IMR-90 (cell line): ENCODE results near the gene GPR183. TPM values are rescaled to one million over a fixed set of nuclear protein-coding genes. Genes with fewer than 3 reads are reported as not detected.

Experiments
- ATAC-seq: fragments of 200-7000 bp; cut with Tn5 transposase; 2 replicates; pipeline ENCODE4 v1.9.1; 2020; ENCODE audit warnings: low read depth, mild to moderate bottlenecking, moderate library complexity
- BruUV-seq: library from RNA; stranded (reverse); fragments of 400-500 nt; replicated peaks from 2 replicates; lab custom pipeline; 2021; lab: Mats Ljungman, UMichigan
- CTCF ChIA-PET: fragments of 300-600 bp; formaldehyde crosslinking; extraction: SDS; loops from one replicate; lab custom pipeline; 2021; ENCODE audit warnings: antibody characterized with exemption; lab: Yijun Ruan, JAX
- POLR2A ChIA-PET: fragments of 300-600 bp; sonication (Branson Sonifier 250); formaldehyde crosslinking; loops from one replicate; lab custom pipeline; 2022; ENCODE audit warnings: antibody characterized with exemption; ENCODE audit not compliant: unreplicated experiment; lab: Charles Lee
- DNase-seq: peaks from one replicate; pipeline ENCODE4 v3.0.0; 2013
- H2AFZ ChIP-seq: replicated peaks from 2 replicates; pipeline ENCODE3; 2013; ENCODE audit warnings: low read length, mild to moderate bottlenecking; ENCODE audit not compliant: poor library complexity
- H2AK5ac ChIP-seq: 2 replicates; pipeline ENCODE4 v1.6.1; 2013; ENCODE audit warnings: low read depth, low read length, inconsistent platforms
- H2AK9ac ChIP-seq: replicated peaks from 2 replicates; pipeline ENCODE3; 2013; ENCODE audit warnings: mild to moderate bottlenecking, low read depth, low read length, moderate library complexity; ENCODE audit not compliant: poor library complexity
- H2BK120ac ChIP-seq: 2 replicates; pipeline ENCODE4 v1.6.1; 2013; ENCODE audit warnings: low read depth, low read length, inconsistent platforms
- H2BK15ac ChIP-seq: 3 replicates; pipeline ENCODE4 v1.6.1; 2013; ENCODE audit warnings: low read depth, low read length, inconsistent platforms
- H2BK20ac ChIP-seq: 2 replicates; pipeline ENCODE4 v1.6.1; 2013; ENCODE audit warnings: low read depth, mild to moderate bottlenecking, inconsistent platforms, low read length, moderate library complexity
- H2BK5ac ChIP-seq: 2 replicates; pipeline ENCODE4 v1.6.1; 2013; ENCODE audit warnings: mild to moderate bottlenecking, low read depth, low read length, inconsistent platforms; ENCODE audit not compliant: poor library complexity, severe bottlenecking
- H3K14ac ChIP-seq: replicated peaks from 2 replicates; pipeline ENCODE4 v1.6.1; 2013; ENCODE audit warnings: low read depth, low read length, inconsistent platforms
- H3K18ac ChIP-seq: 2 replicates; pipeline ENCODE4 v1.6.1; 2013; ENCODE audit warnings: low read depth, low read length, control low read depth
- H3K23ac ChIP-seq: 2 replicates; pipeline ENCODE4 v1.6.1; 2013; ENCODE audit warnings: low read depth, low read length, inconsistent platforms
- H3K27ac ChIP-seq: 2 replicates; pipeline ENCODE4 v1.5.1; 2013; ENCODE audit warnings: mild to moderate bottlenecking, control low read depth, low read length; ENCODE audit not compliant: insufficient read depth
- H3K27me3 ChIP-seq: 2 replicates; pipeline ENCODE4 v1.6.1; 2013; ENCODE audit warnings: low read length; ENCODE audit not compliant: control insufficient read depth, insufficient read depth
- H3K36me3 ChIP-seq: 2 replicates; pipeline ENCODE4 v1.6.1; 2013; ENCODE audit warnings: low read length, mixed read lengths; ENCODE audit not compliant: control insufficient read depth, insufficient read depth
- H3K4ac ChIP-seq: 2 replicates; pipeline ENCODE4 v1.6.1; 2013; ENCODE audit warnings: low read depth, low read length, inconsistent platforms
- H3K4me1 ChIP-seq: 2 replicates; pipeline ENCODE4 v1.6.1; 2013; ENCODE audit warnings: low read length, mixed read lengths; ENCODE audit not compliant: control insufficient read depth, insufficient read depth
- H3K4me2 ChIP-seq: 2 replicates; pipeline ENCODE4 v1.6.1; 2013; ENCODE audit warnings: low read depth, mild to moderate bottlenecking, control low read depth, low read length, moderate library complexity
- H3K4me3 ChIP-seq: 2 replicates; pipeline ENCODE4 v1.5.1; 2013; ENCODE audit warnings: low read depth, mild to moderate bottlenecking, control low read depth, low read length, moderate library complexity; ENCODE audit not compliant: insufficient read depth
- H3K56ac ChIP-seq: 2 replicates; pipeline ENCODE4 v1.6.1; 2013; ENCODE audit warnings: low read length, inconsistent platforms; ENCODE audit not compliant: insufficient read depth; ENCODE audit errors: extremely low read depth
- H3K79me1 ChIP-seq, 2 experiments: 2 replicates each; pipeline ENCODE4 v1.6.1; 2013; ENCODE audit warnings: low read length in 2 of 2, inconsistent platforms in 1 of 2, low read depth in 1 of 2
- H3K9ac ChIP-seq: 2 replicates; pipeline ENCODE4 v1.6.1; 2013; ENCODE audit warnings: low read depth, low read length, control low read depth
- H3K9me1 ChIP-seq: 2 replicates; pipeline ENCODE4 v1.6.1; 2013; ENCODE audit warnings: low read length, inconsistent platforms; ENCODE audit not compliant: insufficient read depth
- H3K9me3 ChIP-seq: 2 replicates; pipeline ENCODE4 v1.6.1; 2013; ENCODE audit warnings: low read length; ENCODE audit not compliant: control insufficient read depth, insufficient read depth
- H4K20me1 ChIP-seq: 2 replicates; pipeline ENCODE4 v1.6.1; 2013; ENCODE audit warnings: low read length, inconsistent platforms; ENCODE audit not compliant: insufficient read depth
- H4K5ac ChIP-seq: 2 replicates; pipeline ENCODE4 v1.6.1; 2013; ENCODE audit warnings: mild to moderate bottlenecking, low read depth, low read length, control low read depth
- H4K8ac ChIP-seq, 2 experiments: 2 replicates each; pipeline ENCODE4 v1.6.1; 2013; ENCODE audit warnings: low read depth in 2 of 2, low read length in 2 of 2, control low read depth in 1 of 2, inconsistent platforms in 1 of 2
- H4K91ac ChIP-seq: 2 replicates; pipeline ENCODE4 v1.6.1; 2013; ENCODE audit warnings: low read depth, low read length, inconsistent platforms; ENCODE audit not compliant: insufficient read depth
- BHLHE40 ChIP-seq: fragments of 150-350 bp; IDR thresholded peaks from 2 replicates; pipeline ENCODE4 v1.6.1; 2016; ENCODE audit warnings: mild to moderate bottlenecking, low read depth, low read length
- MAFK ChIP-seq: IDR thresholded peaks from 2 replicates; pipeline ENCODE4 v1.6.1; 2012; ENCODE audit warnings: low read depth, low read length, improper control_type of control experiment
- MAZ ChIP-seq: IDR thresholded peaks from 2 replicates; pipeline ENCODE4 v1.6.1; 2012; ENCODE audit warnings: low read depth, mild to moderate bottlenecking, low read length, improper control_type of control experiment, moderate library complexity, borderline replicate concordance
- POLR2A ChIP-seq: IDR thresholded peaks from 2 replicates; pipeline ENCODE4 v1.6.1; 2012; ENCODE audit warnings: mild to moderate bottlenecking, low read depth, low read length
- RAD21 ChIP-seq: IDR thresholded peaks from 2 replicates; pipeline ENCODE4 v1.6.1; 2012; ENCODE audit warnings: low read length, improper control_type of control experiment
- RFX5 ChIP-seq: IDR thresholded peaks from 2 replicates; pipeline ENCODE4 v1.8.0; 2012; ENCODE audit warnings: low read depth, mild to moderate bottlenecking, low read length, moderate library complexity
- SMC3 ChIP-seq: fragments of 150-350 bp; IDR thresholded peaks from 2 replicates; pipeline ENCODE4 v1.6.1; 2016; ENCODE audit warnings: low read depth, mild to moderate bottlenecking, antibody characterized with exemption, low read length, moderate library complexity
- WGBS, 2 experiments: methylation state at CpG; one replicate each; pipeline versions ENCODE4 v1.1.5 to v1.1.7; 2013; ENCODE audit warnings: missing lambda C conversion rate in 2 of 2; ENCODE audit not compliant: insufficient read length in 1 of 2; ENCODE audit errors: extremely low coverage in 2 of 2; 5-methylcytosine and 5-hydroxymethylcytosine counted together
- dilution Hi-C: fragments of 300-500 bp; cut with HindIII; formaldehyde crosslinking; loops from one replicate; pipeline ENCODE4 v1.14.3; 2018; ENCODE audit warnings: low sequenced_read_pairs; ENCODE audit not compliant: unreplicated experiment
- in situ Hi-C: fragments of 300-500 bp; cut with MboI; formaldehyde crosslinking; loops from 3 replicates; pipeline ENCODE4 v1.14.3; 2019; ENCODE audit warnings: low sequenced_read_pairs, inconsistent platforms, mixed read lengths
- intact Hi-C: fragments of 100-400 bp; cut with micrococcal nuclease; formaldehyde crosslinking; loops from 2 replicates; pipeline ENCODE4 v1.10.0; 2022
- polyA plus RNA-seq, 3 experiments: library from polyadenylated mRNA; depleted of rRNA; stranded (reverse); fragments of >200 nt; gene quantifications; 2 replicates each; pipeline ENCODE4 v1.2.3, GENCODE V29; 2012; ENCODE audit warnings: low replicate concordance in 1 of 3
- total RNA-seq: library from RNA; depleted of rRNA; stranded (reverse); fragments of >200 nt; gene quantifications from 2 replicates; pipeline ENCODE4 v1.2.3, GENCODE V29; 2012
- TF ChIP-seq, protein P1 (sequence below): conservative IDR thresholded peaks from 2 replicates; pipeline ENCODE4 v1.5.1; 2012; ENCODE audit warnings: mild to moderate bottlenecking, low read depth, low read length, improper control_type of control experiment

GPR183 gene
- total and polyA plus RNA-seq, 2 of the 4 experiments (the other 2 are of a cell fraction): 0.18 to 0.31 TPM

DNA sequence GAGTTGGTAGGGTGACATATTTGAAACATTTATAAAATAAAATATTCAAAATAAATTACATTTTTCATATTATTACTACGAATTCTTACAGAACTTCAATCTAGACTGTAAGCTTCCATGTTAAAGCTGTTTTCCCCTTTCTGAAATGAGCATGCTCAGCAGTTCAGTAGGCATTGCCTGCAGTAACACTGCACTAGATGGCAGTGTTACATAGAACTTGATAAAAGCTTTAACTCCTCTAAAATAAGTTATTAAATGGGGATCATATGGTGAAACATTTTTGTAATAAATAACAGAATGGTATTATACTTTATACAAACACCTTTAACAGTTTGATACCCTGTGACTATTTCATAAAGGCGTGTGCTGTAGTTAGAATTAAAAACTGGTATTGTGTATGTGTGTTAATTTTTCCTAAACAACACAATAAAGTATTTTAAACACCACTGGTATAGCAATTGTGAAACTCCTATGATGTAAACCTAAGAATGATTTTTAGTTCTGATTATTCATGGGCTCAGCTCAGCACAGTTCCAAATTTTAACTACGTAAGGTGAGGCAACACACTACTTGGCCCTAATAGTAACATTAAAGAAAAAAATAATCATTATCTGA lies 37.5 kb downstream of the GPR183 start:
- dilution Hi-C loops: no loop called here
- H3K23ac ChIP-seq: no peak overlapping the region

More for the DNA sequence above, 37.5 kb downstream of the GPR183 start:
- no peak overlapping the region for H4K5ac ChIP-seq
- H3K4me2 ChIP-seq: no peak overlapping the region
- H3K18ac ChIP-seq: no peak overlapping the region
- H3K4me1 ChIP-seq: no peaks in the 10 kb centered on the region
- no peak overlapping the region for H3K4ac ChIP-seq
- DNase-seq (peak; percentile 78), ATAC-seq (peak; percentile 94)
- peaks cover 5% of the 10 kb centered on the region for H3K36me3 ChIP-seq
- no peak overlapping the region for H3K4me3 ChIP-seq
- in situ Hi-C loops (loop anchor here (5.0 kb wide), 1 partner anchor 168 kb away; no protein-coding TSS in a partner anchor), intact Hi-C loops (loop anchor here (1.0 to 10.0 kb wide), 3 partner anchors 168 to 425 kb away; no protein-coding TSS in a partner anchor)
- ChIA-PET POLR2A (interaction anchor here (0.6 kb wide), 1 partner anchor 171 kb away, joined by 3 read pairs; no protein-coding TSS in a partner anchor), CTCF (interaction anchor here (0.6 to 4.5 kb wide), 18 partner anchors 11 to 243 kb away, joined by 3 to 85 read pairs (median 4); no protein-coding TSS in a partner anchor)
- H3K27me3 ChIP-seq: no peaks in the 10 kb centered on the region
- no peaks in the 10 kb centered on the region for H3K9me1 ChIP-seq
- H3K56ac ChIP-seq: no peak overlapping the region
- H4K20me1 ChIP-seq: peaks cover 5% of the 10 kb centered on the region; the same call in 1 of the 2 replicates
- no peak overlapping the region for H3K14ac ChIP-seq
- no TSS peak for BruUV-seq
- no peak overlapping the region for H2AK9ac ChIP-seq
- H2BK15ac ChIP-seq: no peak overlapping the region
- no peak overlapping the region for H3K27ac ChIP-seq
- no peak overlapping the region for H2BK120ac ChIP-seq
- H4K91ac ChIP-seq: no peak overlapping the region
- H3K9me3 ChIP-seq: no peaks in the 10 kb centered on the region; the same call in none of the 2 replicates
- WGBS, 2 experiments: no CpG with 5 or more reads among the region's 3 CpGs
- no peak overlapping the region for H3K9ac ChIP-seq
- no peak overlapping the region for H2BK20ac ChIP-seq
- H3K79me1 ChIP-seq: peaks cover 6% of the 10 kb centered on the region in 2 experiments; a peak in 3 of 4 replicates
- H2AK5ac ChIP-seq: no peak overlapping the region
- no peak for TF ChIP-seq POLR2A
- peak; percentile 95 for TF ChIP-seq MAFK
- peak; percentile 83 for TF ChIP-seq SMC3
- no peak for TF ChIP-seq BHLHE40
- no peak for TF ChIP-seq RFX5
- no peak for TF ChIP-seq MAZ
- TF ChIP-seq, protein P1, sequence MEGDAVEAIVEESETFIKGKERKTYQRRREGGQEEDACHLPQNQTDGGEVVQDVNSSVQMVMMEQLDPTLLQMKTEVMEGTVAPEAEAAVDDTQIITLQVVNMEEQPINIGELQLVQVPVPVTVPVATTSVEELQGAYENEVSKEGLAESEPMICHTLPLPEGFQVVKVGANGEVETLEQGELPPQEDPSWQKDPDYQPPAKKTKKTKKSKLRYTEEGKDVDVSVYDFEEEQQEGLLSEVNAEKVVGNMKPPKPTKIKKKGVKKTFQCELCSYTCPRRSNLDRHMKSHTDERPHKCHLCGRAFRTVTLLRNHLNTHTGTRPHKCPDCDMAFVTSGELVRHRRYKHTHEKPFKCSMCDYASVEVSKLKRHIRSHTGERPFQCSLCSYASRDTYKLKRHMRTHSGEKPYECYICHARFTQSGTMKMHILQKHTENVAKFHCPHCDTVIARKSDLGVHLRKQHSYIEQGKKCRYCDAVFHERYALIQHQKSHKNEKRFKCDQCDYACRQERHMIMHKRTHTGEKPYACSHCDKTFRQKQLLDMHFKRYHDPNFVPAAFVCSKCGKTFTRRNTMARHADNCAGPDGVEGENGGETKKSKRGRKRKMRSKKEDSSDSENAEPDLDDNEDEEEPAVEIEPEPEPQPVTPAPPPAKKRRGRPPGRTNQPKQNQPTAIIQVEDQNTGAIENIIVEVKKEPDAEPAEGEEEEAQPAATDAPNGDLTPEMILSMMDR: peak; percentile 93
- peak; percentile 89 for TF ChIP-seq RAD21
- H2BK5ac ChIP-seq: no peak overlapping the region
- H2AFZ ChIP-seq: no peak overlapping the region
- no peak overlapping the region for H4K8ac ChIP-seq
